ENCODE results near the gene CLEC4A.

GRCh38 chr12:8123124-8123912, at the start of gene CLEC4A:
- TF ChIP-seq CTCF (IDR thresholded peaks at IDR 0.05) (no peak), POLR2A (IDR thresholded peaks at IDR 0.05) (no peak)

Data from body of pancreas (tissue), 4 donors.